Upper lobe of left lung (tissue), 4 donors: ENCODE measurements around the gene ZNF280D.

Experiments used
- CTCF ChIP-seq, 6 experiments: fragments of 450-650 bp in 4 of 6; fragments of 200-600 bp in 2 of 6; sonication (generic) in 2 of 6; IDR thresholded peaks; one replicate each; pipeline ENCODE4 v1.5.1; 2016 to 2019; ENCODE audit warnings: antibody characterized with exemption in 6 of 6
- POLR2AphosphoS5 ChIP-seq, 2 donors: sonication (generic); formaldehyde crosslinking; IDR thresholded peaks; one replicate each; pipeline ENCODE4 v1.5.1; 2017; ENCODE audit warnings: antibody characterized with exemption in 2 of 2

GRCh38 chr15:56772868-56773639 is 39.7 kb upstream of the ZNF280D start:
- no peak for TF ChIP-seq POLR2AphosphoS5 (IDR thresholded peaks at IDR 0.05)
- TF ChIP-seq CTCF (IDR thresholded peaks at IDR 0.05): no peak
